DMS 273 treated with DMSO at 0.1 percent for 48 hours (cell line): ENCODE results near the gene ACAT2.
A peak's percentile ranks its signal among the peaks of the same experiment; 100 is the strongest.
"Not testable (repeated sequence)": the region's sequence is repeated elsewhere in the genome, so short reads cannot be mapped to it uniquely, and the experiment has no call there.

Source experiments
- DNase-seq: peaks from one replicate; lab custom pipeline; 2025; lab: John Stamatoyannopoulos, UW

The ACAT2 gene

DNA sequence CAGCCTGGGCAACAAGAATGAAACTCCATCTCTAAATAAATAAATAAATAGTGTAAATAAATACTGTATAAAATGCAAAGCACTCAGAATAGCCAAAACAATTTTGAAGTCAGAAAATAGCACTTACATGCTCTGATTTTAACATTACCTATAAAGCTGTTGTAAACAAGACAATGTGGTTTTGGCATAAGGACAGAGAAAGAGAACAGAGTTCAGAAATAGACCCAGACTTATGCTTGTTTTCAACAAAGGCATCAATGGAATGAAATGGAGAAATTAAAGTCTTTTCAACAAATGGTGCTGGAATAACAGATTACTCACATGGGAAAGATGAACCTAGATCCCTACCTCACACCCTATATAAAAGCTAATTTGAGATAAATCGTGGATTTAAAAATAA, 10.4 kb downstream of the ACAT2 start:
- DNase-seq = no peak

DNA sequence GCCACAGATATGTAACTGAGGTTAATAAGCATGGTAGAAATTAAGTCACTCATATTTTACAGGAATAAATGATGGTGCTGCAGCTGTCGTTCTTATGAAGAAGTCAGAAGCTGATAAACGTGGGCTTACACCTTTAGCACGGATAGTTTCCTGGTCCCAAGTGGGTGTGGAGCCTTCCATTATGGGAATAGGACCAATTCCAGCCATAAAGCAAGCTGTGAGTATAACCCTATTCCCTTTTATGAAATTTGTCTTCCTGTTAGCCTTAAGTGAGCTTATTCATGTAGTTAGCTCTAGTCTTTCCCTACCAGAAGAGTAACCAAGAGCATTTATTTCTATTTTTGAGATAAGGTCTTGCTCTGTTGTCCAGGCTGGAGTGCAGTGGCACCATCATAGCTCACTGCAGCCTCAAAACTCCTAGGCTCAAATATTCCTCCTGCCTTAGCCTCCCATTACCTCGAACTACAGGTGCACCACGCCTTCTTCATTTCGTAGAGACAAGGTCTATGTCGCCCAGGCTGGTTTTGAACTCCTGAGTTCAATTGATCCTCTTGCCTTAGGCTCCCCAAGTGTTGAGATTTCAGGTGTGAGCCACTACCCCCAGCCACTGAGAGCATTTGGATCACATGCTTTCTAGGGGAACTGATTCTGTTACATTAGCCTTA, 15.5 kb downstream of the ACAT2 start:
- no peak for DNase-seq

DNA sequence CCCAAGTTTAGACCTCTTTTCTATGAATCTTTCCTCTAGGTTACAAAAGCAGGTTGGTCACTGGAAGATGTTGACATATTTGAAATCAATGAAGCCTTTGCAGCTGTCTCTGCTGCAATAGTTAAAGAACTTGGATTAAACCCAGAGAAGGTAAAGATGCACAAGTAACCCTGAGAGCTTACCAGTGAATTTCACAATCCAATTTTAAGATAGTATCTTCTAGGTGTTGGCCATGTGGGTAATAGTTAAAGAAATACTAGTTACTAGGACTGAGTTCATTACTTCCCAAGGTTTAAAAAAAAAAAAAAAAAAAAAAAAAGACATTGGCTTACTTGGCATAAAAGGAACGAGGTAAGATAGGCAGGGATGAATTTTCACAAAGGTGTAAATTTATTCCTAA, 16.3 kb downstream of the ACAT2 start:
- DNase-seq = no peak

DNA sequence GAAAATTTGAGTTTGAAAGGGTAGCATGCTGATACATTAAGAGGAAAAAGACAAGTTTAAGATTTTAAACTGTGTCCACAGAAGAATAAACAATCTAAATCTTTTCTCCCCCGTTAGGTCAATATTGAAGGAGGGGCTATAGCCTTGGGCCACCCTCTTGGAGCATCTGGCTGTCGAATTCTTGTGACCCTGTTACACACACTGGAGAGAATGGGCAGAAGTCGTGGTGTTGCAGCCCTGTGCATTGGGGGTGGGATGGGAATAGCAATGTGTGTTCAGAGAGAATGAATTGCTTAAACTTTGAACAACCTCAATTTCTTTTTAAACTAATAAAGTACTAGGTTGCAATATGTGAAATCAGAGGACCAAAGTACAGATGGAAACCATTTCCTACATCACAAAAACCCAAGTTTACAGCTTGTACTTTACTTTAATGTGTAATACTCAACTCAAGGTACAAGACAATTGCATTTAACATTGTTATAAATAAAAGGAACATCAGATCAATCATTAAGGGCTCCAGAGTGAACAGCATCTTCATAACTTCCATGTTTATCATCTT, 16.8 kb downstream of the ACAT2 start:
- no peak for DNase-seq

DNA sequence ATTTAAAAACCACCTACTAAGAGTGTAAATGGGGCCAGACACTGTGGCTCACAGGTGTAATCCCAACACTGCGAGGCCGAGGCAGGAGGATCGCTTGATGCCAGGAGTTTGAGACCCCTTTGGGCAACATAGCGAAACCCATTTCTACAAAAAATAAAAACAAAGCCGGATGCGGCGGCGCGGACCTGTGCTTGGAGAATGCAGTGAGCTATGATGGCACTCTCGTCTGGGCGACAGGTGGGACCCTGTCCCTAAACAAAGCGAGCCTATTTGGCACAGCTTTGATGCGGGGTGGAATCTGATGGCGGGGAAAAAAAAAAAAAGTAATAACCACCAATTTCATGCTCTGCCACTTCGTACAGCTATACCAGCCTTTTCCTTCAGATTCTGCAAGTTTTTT, 26.4 kb downstream of the ACAT2 start:
- DNase-seq = no peak

DNA sequence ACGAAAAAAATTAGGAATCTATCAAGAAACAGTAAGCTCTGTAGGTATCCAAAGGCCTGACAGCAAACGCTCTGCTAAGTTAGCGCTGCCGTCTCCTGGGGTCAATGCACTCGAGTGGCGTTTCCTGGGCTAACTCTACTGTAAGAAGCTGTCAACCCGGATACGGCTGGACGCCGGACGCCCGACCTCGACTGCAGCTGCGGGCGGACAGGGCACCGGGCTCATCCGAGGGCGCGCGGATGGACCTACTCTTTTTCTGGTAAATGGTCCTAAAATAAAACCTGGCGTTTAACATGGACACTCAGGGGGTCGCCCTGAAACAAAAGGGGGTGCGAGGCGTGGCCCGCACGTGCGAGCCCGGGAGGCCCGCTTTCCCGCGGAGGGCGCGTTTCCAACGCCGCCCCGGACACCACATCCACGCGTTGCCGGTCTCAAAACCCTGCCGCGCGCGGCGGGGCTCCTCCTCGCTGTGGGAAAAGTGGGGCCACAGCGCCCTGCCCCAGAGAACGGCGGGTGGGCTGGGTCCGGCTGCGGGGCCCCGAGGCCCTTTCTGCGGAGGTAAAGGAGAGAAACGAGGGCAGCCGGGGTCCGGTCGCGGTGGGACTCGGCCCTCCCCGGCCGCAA, 27.0 kb downstream of the ACAT2 start:
- DNase-seq = no peak

DNA sequence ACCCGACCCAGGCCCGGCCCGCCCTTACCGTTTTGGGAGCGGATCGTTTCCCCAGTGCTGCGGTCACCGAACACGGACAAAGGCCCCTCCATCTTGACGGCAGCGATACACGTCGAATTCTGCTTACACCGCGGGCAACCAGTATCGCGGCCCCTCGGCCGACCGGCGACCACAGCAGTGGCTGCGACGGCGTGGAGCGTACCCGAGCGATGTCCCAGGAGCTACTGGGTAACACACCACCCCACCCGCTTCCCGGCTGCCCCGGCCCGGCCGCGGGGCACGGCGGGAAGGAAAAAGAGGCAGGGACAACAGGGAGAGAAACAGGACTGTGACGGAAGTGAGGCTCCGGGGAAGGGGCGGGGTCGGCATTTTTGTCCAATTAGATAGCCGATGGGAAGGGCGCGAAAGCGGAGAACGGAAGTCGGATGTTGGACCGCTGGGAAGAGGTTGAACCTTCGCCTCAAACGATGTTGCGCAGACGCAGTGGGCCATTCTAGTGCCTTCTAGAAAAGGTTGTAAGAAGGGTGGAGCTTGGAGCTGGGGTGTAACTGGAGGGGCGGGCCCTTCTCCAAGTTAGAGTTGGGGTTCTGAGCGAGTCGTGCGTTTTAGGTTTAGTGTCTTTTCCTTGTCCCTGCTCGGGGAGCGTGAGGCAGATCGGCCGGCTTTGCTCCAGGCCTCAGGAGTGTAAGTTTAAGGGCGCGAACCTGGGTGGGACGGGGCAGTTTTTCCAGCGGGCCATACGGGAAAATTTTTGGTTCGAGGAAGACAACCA, 27.7 kb downstream of the ACAT2 start, which contains the start of gene TCP1:
TSS of gene TCP1 (minus strand) at position 226 of the 772 bp plus-strand sequence. CDS start at position 92, 134 bp downstream.
- peak; percentile 99 for DNase-seq

DNA sequence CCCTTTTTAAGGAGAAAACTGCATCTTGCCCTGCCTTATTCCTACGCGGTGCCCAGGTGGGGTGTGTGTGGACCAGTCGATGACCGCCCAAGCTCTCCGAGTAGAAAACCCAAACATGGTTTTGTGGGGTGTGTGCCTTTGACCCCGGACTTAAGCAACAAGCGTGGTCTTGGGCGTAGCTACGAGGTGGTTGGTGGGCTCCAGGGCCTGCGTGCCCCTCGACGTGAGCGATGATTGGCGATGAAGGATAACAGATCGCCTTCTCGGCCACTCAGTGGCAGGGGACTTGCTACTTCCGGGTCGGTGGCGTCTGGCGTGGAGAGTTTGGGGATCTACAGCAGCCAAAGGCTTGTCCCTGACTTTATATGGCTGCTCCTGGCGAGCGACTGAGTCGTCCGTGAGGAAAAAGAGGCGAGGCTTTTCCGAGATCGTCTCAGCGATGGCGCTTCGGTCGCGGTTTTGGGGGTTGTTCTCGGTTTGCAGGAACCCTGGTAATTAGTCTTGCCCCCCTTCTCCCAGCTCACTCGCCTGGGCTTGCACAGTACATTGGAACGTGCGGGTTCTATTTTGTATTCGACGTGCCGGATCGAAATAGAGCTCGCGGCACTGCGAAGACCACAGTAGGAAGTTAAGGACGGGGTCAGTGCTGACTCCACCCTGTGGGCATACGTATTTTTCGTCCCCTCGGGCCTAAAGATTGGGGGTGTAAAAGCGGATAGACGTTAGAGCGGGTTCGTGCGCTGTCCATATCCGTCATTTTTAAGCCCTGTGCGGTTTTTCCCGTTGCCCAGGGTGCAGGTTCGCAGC, 28.5 kb downstream of the ACAT2 start, which contains the start of gene MRPL18:
TSS of gene MRPL18 (plus strand) at position 319 of the 807 bp plus-strand sequence. CDS start at position 440, 121 bp downstream.
- peak; percentile 98 for DNase-seq

DNA sequence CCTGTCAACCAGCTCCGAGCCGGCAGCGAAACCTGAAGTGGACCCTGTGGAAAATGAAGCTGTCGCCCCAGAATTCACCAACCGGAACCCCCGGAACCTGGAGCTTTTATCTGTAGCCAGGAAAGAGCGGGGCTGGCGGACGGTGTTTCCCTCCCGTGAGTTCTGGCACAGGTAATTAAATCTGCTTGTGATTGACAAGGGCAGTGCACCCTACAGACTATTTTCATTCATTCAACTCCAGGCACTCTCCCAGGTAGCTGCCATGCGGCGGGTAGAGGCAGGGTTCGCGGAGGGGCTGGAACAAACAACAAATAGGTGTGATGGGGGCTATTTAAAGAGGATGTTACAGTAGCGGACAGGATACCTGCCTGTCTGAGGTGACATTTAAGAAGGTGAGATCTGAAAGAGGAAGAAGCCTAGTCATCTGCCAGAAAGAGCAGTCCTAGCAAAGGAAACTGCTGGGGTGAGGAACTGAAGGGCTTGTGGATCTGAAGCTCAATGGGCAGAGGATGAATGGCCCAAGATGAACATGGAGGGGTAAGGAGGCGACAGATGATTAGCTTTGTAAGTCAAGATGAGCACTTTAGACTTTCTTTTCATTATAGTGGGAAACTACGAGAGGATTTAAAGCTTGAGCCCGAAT, 29.2 kb downstream of the ACAT2 start:
- no peak for DNase-seq

DNA sequence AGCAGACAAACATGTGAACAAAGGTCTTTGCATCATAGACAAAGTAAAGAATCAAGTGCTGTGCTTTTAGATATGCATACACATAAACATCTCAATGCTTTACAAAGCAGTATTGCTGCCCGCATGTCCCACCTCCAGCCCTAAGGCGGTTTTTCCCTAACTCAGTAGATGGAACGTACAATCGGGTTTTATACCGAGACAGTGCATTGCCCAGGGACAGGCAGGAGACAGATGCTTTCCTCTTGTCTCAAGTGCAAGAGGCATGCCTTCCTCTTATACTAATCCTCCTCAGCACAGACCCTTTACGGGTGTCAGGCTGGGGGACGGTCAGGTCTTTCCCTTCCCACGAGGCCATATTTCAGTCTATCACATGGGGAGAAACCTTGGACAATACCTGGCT, 33.1 kb downstream of the ACAT2 start:
- DNase-seq = not testable (repeated sequence)

DNA sequence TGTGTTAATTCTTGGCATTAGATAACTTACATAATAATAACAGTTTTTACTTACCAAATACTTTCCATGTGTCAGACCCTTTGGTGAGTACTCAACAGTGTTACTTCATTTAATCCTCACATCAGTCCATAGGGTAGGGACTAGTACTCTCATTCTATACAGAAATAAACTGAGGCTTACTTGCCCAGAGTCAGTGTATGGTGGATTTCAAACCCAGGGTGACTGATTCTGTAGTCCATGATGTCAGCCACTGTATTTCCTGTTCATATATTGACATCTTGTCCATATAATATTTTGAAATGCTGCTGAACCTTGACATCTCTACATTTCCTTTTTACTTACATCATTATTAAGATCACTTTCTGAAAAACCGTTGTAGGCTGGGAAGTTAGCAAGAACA, 35.7 kb downstream of the ACAT2 start:
- DNase-seq = no peak

DNA sequence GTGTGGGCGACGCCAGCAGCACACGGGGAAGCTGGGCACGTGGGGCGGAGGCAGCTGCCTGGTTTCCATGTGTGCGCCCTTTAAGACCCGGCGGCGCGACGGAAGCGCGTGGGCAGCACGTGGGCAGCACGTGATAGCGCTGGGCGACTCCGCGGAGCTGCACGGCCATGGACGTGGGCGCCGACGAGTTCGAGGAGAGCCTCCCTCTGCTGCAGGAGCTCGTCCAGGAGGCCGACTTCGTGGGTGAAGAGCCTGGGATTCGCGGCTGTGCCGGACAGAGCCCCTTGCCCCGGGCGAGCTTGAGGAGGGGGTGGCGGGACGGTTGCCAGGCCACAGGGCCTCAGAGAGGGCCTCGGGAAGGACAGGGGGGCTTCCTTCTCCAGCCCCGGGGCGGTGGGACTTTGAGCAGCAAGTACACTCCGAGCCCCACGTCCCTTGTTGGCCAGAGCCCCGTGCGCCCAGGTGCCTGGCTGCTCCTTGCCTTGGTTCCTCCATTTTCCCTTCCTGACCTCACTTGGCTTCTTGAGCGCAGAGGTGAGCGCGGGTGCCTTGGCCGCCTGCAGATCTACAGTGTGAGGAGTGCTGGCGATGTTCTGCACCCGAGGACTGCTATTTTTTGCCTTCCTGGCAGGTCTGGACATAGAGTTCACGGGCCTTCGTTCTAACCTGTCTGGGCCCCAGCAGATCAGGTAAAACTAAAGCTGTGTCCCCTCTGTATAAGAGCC, 38.5 kb downstream of the ACAT2 start, which contains the start of gene PNLDC1:
TSS of gene PNLDC1 (plus strand) at position 136 of the 725 bp plus-strand sequence. CDS start at position 168, 32 bp downstream.
- DNase-seq = no peak

DNA sequence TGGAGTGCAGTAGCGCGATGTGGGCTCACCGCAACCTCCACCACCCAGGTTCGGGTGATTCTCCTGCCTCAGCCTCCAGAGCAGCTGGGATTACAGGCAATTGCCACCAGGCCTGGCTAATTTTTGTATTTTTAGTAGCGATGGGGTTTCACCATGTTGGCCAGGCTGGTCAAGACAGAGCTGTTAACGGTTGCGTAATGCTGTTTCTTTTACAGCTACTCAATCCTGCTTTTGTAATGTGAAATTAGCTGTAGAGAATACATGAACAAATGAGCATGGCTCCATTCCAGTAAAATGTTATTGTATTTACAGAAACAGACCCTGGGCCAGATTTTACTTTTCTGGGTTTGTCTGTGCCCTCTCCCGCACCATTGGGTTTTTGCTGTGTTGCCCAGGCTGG, 40.1 kb downstream of the ACAT2 start:
- DNase-seq = no peak

DNA sequence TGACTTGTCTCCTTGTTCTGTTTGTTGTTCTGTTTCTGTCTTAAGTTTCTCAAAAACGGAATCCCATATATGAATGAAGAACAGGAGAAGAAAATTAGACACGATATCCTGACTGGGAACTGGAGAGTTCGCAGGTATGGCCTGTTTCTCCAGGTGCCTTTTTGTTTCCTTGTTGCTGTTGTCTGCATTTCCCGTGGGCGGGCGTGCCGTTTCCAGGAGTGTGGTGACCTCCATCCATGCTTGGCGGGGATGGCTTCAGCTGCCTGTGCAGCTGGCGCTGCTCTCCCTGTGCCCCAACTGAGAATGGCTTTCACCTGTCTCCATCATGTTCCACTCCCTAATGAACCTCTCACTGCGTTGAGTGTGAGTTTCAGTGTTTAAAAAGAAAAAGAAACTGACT, 42.7 kb downstream of the ACAT2 start:
- DNase-seq = no peak

DNA sequence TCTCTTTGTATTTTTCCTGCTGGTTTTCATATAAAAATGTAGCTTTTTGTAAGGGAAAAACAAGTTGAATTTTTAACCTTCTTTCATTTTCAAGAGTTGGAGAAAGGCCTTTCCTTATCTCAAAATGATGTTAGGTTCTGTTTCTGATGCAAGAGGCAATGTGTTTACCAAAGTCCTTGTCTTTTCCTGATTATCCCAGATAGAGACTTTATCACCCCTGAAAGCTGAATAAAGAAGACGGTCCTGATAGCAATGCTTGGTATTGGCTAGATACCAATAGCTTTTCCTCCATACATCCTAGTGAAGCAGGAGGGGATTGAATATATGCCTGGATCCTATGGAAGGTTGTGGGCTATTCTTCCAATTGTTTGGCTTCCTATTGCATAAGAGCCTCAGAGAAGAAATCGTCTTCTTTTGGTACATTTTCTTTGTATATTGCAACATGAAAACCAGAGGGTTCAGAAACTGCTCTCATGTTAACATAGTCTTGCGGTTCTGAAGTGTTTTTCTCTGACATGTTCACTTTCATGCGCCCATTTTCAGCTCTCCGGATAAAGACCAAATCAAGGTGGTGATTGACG, 43.7 kb downstream of the ACAT2 start:
- DNase-seq = no peak

DNA sequence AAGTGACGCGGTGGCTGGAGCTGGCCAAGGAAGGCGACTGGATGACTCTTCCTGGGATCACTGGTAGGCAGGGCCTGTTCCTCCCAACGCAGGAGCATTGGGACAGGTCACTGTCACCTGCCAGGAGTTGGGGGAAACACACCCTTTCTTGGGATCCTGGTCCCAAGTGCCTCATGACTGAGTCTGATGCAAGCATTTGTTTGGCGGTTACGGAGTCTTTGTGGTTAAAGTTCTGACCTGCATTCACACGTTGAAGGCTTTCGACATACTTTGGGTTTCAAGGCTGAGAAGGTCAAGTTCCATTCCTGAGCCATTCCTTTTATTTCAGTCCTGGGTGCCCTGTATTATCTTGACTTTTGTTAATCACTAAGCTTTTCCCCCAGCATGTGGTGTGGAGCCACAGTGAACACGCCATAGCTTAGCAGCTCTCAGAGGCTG, 44.2 kb downstream of the ACAT2 start:
- no peak for DNase-seq

DNA sequence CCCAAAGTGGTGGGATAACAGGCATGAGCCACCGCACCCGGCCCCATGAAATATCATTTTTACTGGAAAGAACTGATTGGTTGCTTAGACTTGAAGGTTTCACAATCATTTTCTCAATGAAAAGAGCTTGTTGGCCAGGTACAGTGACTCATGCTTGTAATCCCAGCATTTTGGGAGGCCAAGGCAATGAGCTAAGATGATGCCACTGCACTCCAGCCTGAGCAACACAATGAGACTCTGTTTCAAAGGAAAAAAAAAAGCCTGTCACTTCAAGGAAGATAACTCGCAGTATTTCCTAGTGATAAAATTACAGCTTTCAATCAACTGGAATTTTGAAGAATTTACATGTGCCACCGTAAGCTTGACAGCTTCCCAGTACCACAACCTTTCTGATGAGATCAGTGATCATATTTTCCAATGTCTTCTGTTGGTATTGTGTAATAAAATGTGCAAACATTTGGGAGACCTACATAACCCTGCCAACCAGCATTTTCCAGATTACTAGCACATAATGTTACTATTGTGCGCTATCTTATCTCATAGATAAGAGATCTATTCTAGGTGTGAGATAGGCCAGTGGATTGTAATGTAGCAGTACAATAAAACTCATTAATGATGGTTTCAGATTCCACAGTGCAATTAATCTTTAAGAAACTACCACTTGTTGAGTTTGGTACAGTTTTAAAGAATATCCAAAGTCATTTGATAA, 45.5 kb downstream of the ACAT2 start:
- DNase-seq = no peak

DNA sequence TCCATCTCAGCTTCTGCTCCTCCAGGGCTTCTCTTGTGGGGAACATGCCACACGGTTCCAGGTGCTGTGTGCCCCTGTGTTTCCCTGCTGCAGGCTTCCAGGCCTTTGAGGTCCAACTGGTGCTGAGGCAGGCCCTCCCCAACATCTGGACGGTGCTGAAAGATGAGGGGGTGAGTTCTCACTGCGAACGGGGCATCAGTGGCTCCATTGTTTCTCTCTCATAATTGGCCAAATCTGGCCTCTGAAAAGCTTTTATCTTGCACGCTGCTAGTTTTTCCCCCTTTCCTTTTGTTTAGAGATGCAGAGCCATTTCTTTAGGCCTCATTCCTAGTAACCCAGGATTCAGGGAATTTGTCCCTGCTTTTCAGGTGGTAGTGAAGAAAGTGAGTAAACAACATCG, 46.8 kb downstream of the ACAT2 start:
- no peak for DNase-seq

DNA sequence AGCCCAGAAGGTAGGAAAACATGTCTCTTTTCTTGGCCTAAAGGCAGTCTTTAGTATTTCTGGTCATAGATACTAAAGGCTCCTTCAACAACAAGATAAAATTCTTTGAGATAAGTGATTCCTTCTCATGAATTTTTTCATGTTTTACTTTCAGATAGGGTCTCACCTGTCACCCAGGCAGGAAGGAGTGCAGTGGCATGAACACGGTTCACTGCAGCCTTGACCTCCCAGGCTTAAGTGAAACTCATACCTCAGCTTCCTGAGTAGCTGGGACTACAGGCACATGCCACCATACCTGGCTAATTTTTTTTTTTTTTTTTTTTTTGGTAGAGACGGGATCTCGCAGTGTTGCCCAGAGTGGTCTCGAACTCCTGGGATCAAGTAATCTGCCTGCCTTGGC, 47.3 kb downstream of the ACAT2 start:
- no peak for DNase-seq
